Naive thymus-derived CD4-positive, alpha-beta T cell (primary cell): ENCODE data around the gene RPS6KA3. TPM values are rescaled to one million over a fixed set of nuclear protein-coding genes. Genes with fewer than 3 reads are reported as not detected.

ENCODE experiments used
- ATAC-seq: fragments of 150-1000 bp; cut with Tn5 transposase; 2 replicates; pipeline ENCODE4 v1.10.0; 2021; ENCODE audit warnings: mild to moderate bottlenecking, moderate library complexity
- CTCF ChIA-PET: fragments of 350-600 bp; sonication (Branson Sonifier 250); formaldehyde crosslinking; loops from one replicate; lab custom pipeline; 2021; ENCODE audit warnings: antibody characterized with exemption; lab: Charles Lee
- POLR2A ChIA-PET: fragments of 350-600 bp; sonication (Branson Sonifier 250); formaldehyde crosslinking; loops from one replicate; lab custom pipeline; 2021; ENCODE audit warnings: antibody characterized with exemption, inconsistent platforms; lab: Charles Lee
- DNase-seq, 9 donors: peaks; one replicate each; pipeline versions ENCODE4 v3.0.0 to v3.0.0-alpha.2; 2020 to 2022; ENCODE audit warnings: mixed read lengths in 1 of 9
- H3K27ac ChIP-seq: one replicate; pipeline ENCODE4 v1.7.0; 2013; ENCODE audit warnings: mild to moderate bottlenecking, low read depth, low read length, moderate library complexity
- H3K27me3 ChIP-seq, 2 donors: one replicate each; pipeline ENCODE4 v1.7.0; 2013; ENCODE audit warnings: low read length in 2 of 2, mild to moderate bottlenecking in 2 of 2, moderate library complexity in 2 of 2; ENCODE audit not compliant: control insufficient read depth in 2 of 2, insufficient read depth in 2 of 2
- H3K36me3 ChIP-seq, 3 experiments: 1 replicate in 2 of 3; 2 replicates in 1 of 3; pipeline ENCODE4 v1.7.0; 2013; ENCODE audit warnings: low read length in 3 of 3, mild to moderate bottlenecking in 3 of 3, moderate library complexity in 1 of 3; ENCODE audit not compliant: insufficient read depth in 3 of 3, control insufficient read depth in 2 of 3
- H3K4me1 ChIP-seq, 2 donors: one replicate each; pipeline ENCODE4 v1.7.0; 2013; ENCODE audit warnings: low read length in 2 of 2, mild to moderate bottlenecking in 2 of 2, moderate library complexity in 1 of 2; ENCODE audit not compliant: control insufficient read depth in 2 of 2, insufficient read depth in 2 of 2
- H3K4me3 ChIP-seq: 2 replicates; pipeline ENCODE4 v1.7.0; 2013; ENCODE audit warnings: mild to moderate bottlenecking, low read length
- H3K9me3 ChIP-seq, 3 experiments: 1 replicate in 2 of 3; 2 replicates in 1 of 3; pipeline ENCODE4 v1.7.0; 2013; ENCODE audit warnings: low read length in 3 of 3; ENCODE audit not compliant: control insufficient read depth in 2 of 3
- H3K27ac Mint-ChIP-seq, 9 donors: one replicate each; pipeline ENCODE4 v1.8.0; 2020 to 2022; ENCODE audit warnings: mixed read lengths in 9 of 9, mild to moderate bottlenecking in 8 of 9, moderate library complexity in 5 of 9, inconsistent platforms in 2 of 9
- H3K27me3 Mint-ChIP-seq, 5 donors: one replicate each; pipeline ENCODE4 v1.8.0; 2021 to 2022; ENCODE audit warnings: mixed read lengths in 5 of 5, mild to moderate bottlenecking in 1 of 5
- H3K36me3 Mint-ChIP-seq, 5 donors: one replicate each; pipeline ENCODE4 v1.8.0; 2020 to 2022; ENCODE audit warnings: mixed read lengths in 5 of 5, mild to moderate bottlenecking in 3 of 5, inconsistent platforms in 1 of 5
- H3K4me1 Mint-ChIP-seq, 7 donors: one replicate each; pipeline ENCODE4 v1.8.0; 2020 to 2022; ENCODE audit warnings: mixed read lengths in 7 of 7, mild to moderate bottlenecking in 3 of 7, inconsistent platforms in 1 of 7
- H3K4me3 Mint-ChIP-seq, 10 donors: one replicate each; pipeline ENCODE4 v1.8.0; 2020 to 2022; ENCODE audit warnings: mild to moderate bottlenecking in 10 of 10, mixed read lengths in 10 of 10, moderate library complexity in 6 of 10, inconsistent platforms in 2 of 10
- H3K9me3 Mint-ChIP-seq, 11 donors: one replicate each; pipeline ENCODE4 v1.8.0; 2020 to 2022; ENCODE audit warnings: mixed read lengths in 11 of 11, mild to moderate bottlenecking in 4 of 11, inconsistent platforms in 1 of 11, moderate library complexity in 1 of 11
- intact Hi-C, 2 donors: fragments of 100-400 bp; cut with micrococcal nuclease; formaldehyde crosslinking; loops; one replicate each; pipeline ENCODE4 v1.15.1; 2023
- polyA plus RNA-seq, 2 donors: library from polyadenylated mRNA; unstranded; fragments of 300-500 nt; fragmentation: Illumina TruSeq; gene quantifications; one replicate each; pipeline ENCODE4 v1.2.3, GENCODE V29; 2021
- total RNA-seq, 6 experiments: library from RNA in 5 of 6; stranded (reverse) in 5 of 6; gene quantifications; 1 replicate in 5 of 6; 2 replicates in 1 of 6; pipeline ENCODE4 v1.2.3 and lab custom pipeline; 2021 to 2026

The RPS6KA3 gene
- total and polyA plus RNA-seq, 7 experiments from 2014 or later: 25.2 to 77.9 (median 71.6) TPM

DNA sequence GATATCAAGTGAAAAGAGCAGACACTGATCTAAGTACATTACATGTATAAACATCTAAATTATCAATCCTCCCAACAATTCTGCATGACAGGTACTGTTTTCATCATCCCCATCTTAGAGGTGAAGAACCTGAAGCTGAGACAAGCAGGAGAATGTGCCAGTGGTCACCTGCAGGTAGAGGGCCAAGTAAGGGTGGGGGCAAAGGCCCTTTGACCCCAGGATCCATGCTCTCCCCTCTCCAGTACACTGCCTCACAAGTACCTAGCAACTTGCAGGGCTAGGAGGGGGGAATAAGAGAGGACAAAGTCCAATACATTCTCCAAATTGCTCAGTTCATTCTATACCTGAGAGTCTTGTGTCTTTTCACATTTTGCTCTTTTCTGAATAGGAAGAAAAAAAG is 141.7 kb downstream of the RPS6KA3 start:
- no peaks in the 10 kb centered on the region for H3K4me1 ChIP-seq
- H3K9me3 Mint-ChIP-seq: no peaks in the 10 kb centered on the region
- no peaks in the 10 kb centered on the region for H3K27me3 Mint-ChIP-seq
- ChIA-PET CTCF (interaction anchor here (0.7 kb wide), 1 partner anchor 15 kb away, joined by 3 read pairs; no protein-coding TSS in a partner anchor), POLR2A (no interaction called here)
- H3K9me3 ChIP-seq: no peaks in the 10 kb centered on the region
- DNase-seq (no peak), ATAC-seq (no peak)
- H3K27ac ChIP-seq: no peak overlapping the region
- H3K4me3 Mint-ChIP-seq: no peak overlapping the region
- peaks cover 0 to 6% (median 0%) of the 10 kb centered on the region in 7 donors for H3K4me1 Mint-ChIP-seq
- no peaks in the 10 kb centered on the region for H3K27me3 ChIP-seq
- peaks cover 0 to 15% (median 0%) of the 10 kb centered on the region in 5 donors for H3K36me3 Mint-ChIP-seq
- intact Hi-C loops: loop anchor here (5.0 kb wide), 2 partner anchors 218 to 753 kb away; no protein-coding TSS in a partner anchor
- H3K4me3 ChIP-seq: no peak overlapping the region
- H3K36me3 ChIP-seq: peaks cover 0 to 4% (median 0%) of the 10 kb centered on the region in 3 experiments
- peak overlapping the region in 1 of 9 donors; percentile 47 for H3K27ac Mint-ChIP-seq

DNA sequence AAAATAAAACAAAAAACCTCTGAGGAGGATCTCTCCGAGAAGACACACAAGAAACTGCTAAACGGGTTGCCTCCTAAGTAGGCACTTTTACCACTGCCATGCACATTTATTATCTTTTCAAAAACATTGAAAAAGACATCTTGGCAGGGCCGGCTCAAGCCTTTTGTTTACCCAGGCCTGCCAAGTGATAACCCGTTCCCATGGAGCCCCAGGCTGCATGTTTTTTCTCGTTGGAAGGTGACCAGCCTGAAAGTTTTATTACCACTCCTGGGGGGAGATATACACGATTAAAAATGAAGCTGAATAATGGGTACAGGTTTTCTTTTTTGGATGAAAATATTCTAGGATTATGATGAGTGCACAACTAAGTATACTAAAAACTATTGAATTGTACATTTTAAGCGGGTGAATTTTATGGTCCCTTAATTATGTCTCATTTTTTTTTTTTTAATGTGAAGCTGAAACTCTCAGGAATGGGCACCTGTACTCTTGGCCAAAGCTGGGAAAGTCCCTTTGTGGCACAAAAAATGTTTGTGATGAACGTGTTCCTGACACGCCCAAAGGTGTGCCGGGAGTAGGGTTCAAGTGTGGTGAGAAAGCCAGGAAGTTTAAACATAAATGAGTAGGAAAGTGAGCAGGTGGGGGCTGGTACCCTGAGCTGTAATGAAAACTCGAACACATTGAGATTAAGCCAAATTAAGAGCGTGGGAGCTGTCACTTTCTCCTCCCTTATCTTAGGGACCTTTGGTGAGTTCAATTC is 148.5 kb downstream of the RPS6KA3 start:
- CTCF ChIA-PET: interaction anchor here (0.7 kb wide), 1 partner anchor 252 kb away, joined by 4 read pairs; no protein-coding TSS in a partner anchor
- POLR2A ChIA-PET: no interaction called here

DNA sequence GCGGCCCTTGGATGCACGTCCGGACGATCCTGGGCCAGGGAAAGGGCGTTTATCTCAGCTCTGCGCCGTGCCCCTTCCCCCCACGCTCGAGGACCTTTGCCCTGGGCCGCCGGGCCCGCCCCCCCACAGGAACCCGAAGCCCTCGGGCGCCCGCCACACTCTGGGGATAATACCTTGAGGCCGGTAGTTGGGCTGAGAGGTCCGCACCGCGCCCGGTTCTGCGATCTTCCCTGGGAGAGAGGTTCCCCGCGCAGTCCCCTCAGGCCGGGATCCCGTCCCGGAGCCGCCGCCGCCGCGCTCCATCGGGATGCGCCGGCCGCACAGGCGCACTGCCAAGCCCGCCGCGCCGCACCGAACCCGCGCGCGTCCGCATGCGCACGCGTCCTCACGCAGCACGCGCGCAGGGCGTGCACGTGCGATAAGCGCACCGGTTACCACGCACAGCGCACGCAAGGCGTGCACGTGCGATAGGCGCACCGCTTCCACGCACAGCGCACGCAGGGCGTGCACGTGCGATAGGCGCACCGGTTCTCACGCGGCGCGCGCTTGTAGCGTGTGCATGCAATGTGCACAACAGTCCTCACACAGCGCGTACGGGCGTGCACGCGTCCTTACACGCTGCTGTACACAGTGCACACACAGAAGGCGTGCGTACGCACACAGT is 150.0 kb downstream of the RPS6KA3 start, which contains the start of gene MAP7D2:
Gene MAP7D2, minus strand, starts transcription at position 331 of the 664 bp plus-strand sequence. Its CDS starts 28 bp downstream, at position 303.
- Mint-ChIP-seq H3K4me1 (peaks cover 0 to 17% (median 5%) of the 10 kb centered on the region in 7 donors), H3K4me3 (peak within 1 kb of the TSS in 9 of 10 donors; percentile 2 to 71 (median 53)), H3K27me3 (peaks cover 12 to 38% (median 18%) of the 10 kb centered on the region in 5 donors), H3K9me3 (no peaks in the 10 kb centered on the region), H3K36me3 (peaks cover 0 to 7% (median 0%) of the 10 kb centered on the region in 5 donors), H3K27ac (no peak within 1 kb of the TSS)
- Histone ChIP-seq H3K36me3 (no peaks in the 10 kb centered on the region), H3K27me3 (peaks cover 0 to 2% of the 10 kb centered on the region in 2 donors), H3K4me3 (no peak within 1 kb of the TSS), H3K9me3 (no peaks in the 10 kb centered on the region), H3K4me1 (peaks cover 0 to 3% of the 10 kb centered on the region in 2 donors), H3K27ac (no peak within 1 kb of the TSS)
- DNase-seq (no peak), ATAC-seq (no peak)
- CTCF ChIA-PET: no interaction called here
- POLR2A ChIA-PET: no interaction called here
- intact Hi-C loops: no loop called here

More for the DNA sequence above, 148.5 kb downstream of the RPS6KA3 start:
- H3K4me1 Mint-ChIP-seq: peaks cover 0 to 17% (median 5%) of the 10 kb centered on the region in 7 donors
- H3K27me3 Mint-ChIP-seq: peaks cover 12 to 38% (median 18%) of the 10 kb centered on the region in 5 donors
- H3K27ac Mint-ChIP-seq: no peak overlapping the region
- H3K4me3 Mint-ChIP-seq: peak overlapping the region in 2 of 10 donors; percentile 3 to 39
- no peaks in the 10 kb centered on the region for H3K36me3 ChIP-seq
- DNase-seq (no peak), ATAC-seq (no peak)
- no peaks in the 10 kb centered on the region for H3K9me3 Mint-ChIP-seq
- H3K27ac ChIP-seq: no peak overlapping the region
- peaks cover 0 to 3% (median 0%) of the 10 kb centered on the region in 5 donors for H3K36me3 Mint-ChIP-seq
- peaks cover 0 to 3% of the 10 kb centered on the region in 2 donors for H3K4me1 ChIP-seq
- peaks cover 0 to 2% of the 10 kb centered on the region in 2 donors for H3K27me3 ChIP-seq
- no peaks in the 10 kb centered on the region for H3K9me3 ChIP-seq
- intact Hi-C loops: no loop called here
- H3K4me3 ChIP-seq: no peak overlapping the region

DNA sequence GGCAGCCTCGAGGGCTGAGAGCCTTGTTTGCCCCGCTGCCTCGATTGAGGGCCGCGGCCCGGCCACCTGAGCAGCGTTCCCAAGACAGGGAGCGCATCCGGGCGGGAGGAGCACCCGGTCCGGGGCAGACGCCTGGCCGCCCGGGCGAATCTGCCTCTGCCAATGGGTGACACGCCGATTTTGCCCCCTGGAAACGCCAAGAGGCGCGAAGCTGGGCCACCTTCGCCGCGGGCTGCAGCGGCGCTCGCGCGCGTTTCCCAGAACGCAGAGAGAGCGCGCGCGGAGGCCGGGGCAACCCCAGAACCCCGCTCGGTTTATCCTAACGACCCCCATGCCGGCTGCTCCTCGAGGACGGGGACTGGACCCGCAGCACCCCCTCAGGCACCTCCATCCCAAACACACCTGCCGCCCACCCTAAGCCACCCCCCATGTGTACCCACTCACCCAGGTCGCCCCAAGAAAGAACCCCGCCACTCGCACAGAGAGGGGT is 150.6 kb downstream of the RPS6KA3 start:
- Histone ChIP-seq H3K27ac (no peak overlapping the region), H3K4me3 (no peak overlapping the region), H3K36me3 (no peaks in the 10 kb centered on the region), H3K9me3 (no peaks in the 10 kb centered on the region), H3K27me3 (peaks cover 0 to 2% of the 10 kb centered on the region in 2 donors), H3K4me1 (peaks cover 0 to 3% of the 10 kb centered on the region in 2 donors)
- ChIA-PET CTCF (no interaction called here), POLR2A (no interaction called here)
- H3K9me3 Mint-ChIP-seq: no peaks in the 10 kb centered on the region
- H3K36me3 Mint-ChIP-seq: peaks cover 0 to 7% (median 0%) of the 10 kb centered on the region in 5 donors
- peaks cover 0 to 17% (median 5%) of the 10 kb centered on the region in 7 donors for H3K4me1 Mint-ChIP-seq
- DNase-seq (no peak), ATAC-seq (no peak)
- intact Hi-C loops: no loop called here
- H3K4me3 Mint-ChIP-seq: peak overlapping the region in 8 of 10 donors; percentile 35 to 71 (median 56)
- H3K27ac Mint-ChIP-seq: no peak overlapping the region
- peaks cover 12 to 38% (median 18%) of the 10 kb centered on the region in 5 donors for H3K27me3 Mint-ChIP-seq

DNA sequence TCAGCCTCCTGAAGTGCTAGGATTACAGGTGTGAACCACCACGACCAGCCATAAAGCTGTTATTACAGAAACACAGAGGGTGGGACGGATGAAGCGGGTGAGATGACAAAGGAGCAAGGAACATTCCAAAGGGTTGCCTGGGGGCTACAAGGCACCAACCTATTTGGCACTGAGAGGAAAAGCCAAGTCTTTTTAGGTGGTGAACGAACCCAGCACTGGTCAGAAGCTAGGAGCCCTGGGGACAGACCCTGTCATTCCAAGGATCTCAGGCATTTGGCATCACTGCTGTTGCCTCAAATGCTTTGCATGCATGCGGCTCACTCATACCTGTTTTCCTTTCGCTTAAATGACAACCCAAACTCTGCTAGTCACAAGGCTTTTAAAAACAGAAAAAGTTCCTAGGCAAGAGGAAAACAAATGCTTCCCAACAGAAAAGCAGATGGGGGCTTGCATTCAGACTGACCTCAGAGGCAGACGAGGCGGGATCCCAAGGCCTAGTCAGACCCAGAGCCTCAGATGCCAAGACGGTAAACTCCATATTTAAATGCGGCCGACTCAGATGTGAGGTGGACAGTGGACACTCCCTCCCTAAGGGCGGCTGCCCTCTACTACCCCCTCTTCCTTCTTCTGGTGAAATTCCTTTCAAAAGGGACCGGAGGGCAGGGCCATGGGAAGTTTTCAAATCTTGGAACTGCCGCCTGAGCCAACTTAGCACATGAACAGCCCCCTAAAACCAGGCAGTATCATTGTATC is 154.5 kb downstream of the RPS6KA3 start:
- H3K9me3 ChIP-seq: no peaks in the 10 kb centered on the region
- H3K36me3 ChIP-seq: no peaks in the 10 kb centered on the region
- intact Hi-C loops: no loop called here
- H3K4me3 Mint-ChIP-seq: no peak overlapping the region
- ChIA-PET CTCF (no interaction called here), POLR2A (no interaction called here)
- H3K27me3 ChIP-seq: peaks cover 0 to 2% of the 10 kb centered on the region in 2 donors
- H3K4me3 ChIP-seq: no peak overlapping the region
- H3K27ac ChIP-seq: no peak overlapping the region
- peaks cover 0 to 8% (median 0%) of the 10 kb centered on the region in 7 donors for H3K4me1 Mint-ChIP-seq
- DNase-seq: no peak
- no peaks in the 10 kb centered on the region for H3K4me1 ChIP-seq
- H3K27ac Mint-ChIP-seq: no peak overlapping the region
- peaks cover 0 to 7% (median 0%) of the 10 kb centered on the region in 5 donors for H3K36me3 Mint-ChIP-seq
- peaks cover 12 to 25% (median 18%) of the 10 kb centered on the region in 5 donors for H3K27me3 Mint-ChIP-seq
- no peak for ATAC-seq
- no peaks in the 10 kb centered on the region for H3K9me3 Mint-ChIP-seq

DNA sequence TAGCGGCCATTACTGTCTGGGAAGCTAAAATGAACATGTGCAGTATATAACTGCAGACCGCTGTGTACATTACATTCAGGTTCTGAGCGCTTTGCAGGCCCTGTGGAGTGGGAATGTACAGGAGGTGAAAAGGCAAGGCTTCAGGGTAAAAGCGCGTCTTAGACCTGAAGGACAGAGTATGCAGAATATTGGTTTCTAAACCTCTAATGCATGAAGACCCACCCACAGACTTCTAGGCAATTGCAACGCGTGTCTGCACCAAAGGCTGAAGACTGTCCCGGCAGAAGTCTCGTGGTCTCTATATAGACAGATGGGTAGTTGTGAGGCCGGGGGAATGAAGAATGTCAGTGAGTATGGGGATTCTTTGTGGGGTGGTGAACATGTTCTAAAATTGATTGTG is 155.4 kb downstream of the RPS6KA3 start:
- CTCF ChIA-PET: no interaction called here
- peaks cover 0 to 13% (median 0%) of the 10 kb centered on the region in 5 donors for H3K36me3 Mint-ChIP-seq

More for the DNA sequence above, 155.4 kb downstream of the RPS6KA3 start:
- no peak overlapping the region for H3K27ac ChIP-seq
- Mint-ChIP-seq H3K27me3 (peaks cover 12 to 22% (median 20%) of the 10 kb centered on the region in 5 donors), H3K9me3 (no peaks in the 10 kb centered on the region), H3K4me3 (no peak overlapping the region), H3K4me1 (peaks cover 0 to 8% (median 0%) of the 10 kb centered on the region in 7 donors), H3K27ac (no peak overlapping the region)
- intact Hi-C loops: no loop called here
- no peaks in the 10 kb centered on the region for H3K4me1 ChIP-seq
- H3K9me3 ChIP-seq: no peaks in the 10 kb centered on the region
- peaks cover 0 to 2% of the 10 kb centered on the region in 2 donors for H3K27me3 ChIP-seq
- POLR2A ChIA-PET: no interaction called here
- no peak for ATAC-seq
- no peak for DNase-seq
- H3K36me3 ChIP-seq: no peaks in the 10 kb centered on the region
- H3K4me3 ChIP-seq: no peak overlapping the region
